NCI-H2227 (cell line): ENCODE measurements around the gene STAT1.
"Not testable (repeated sequence)": the region's sequence is repeated elsewhere in the genome, so short reads cannot be mapped to it uniquely, and the experiment has no call there.

Source experiments
- DNase-seq: peaks from one replicate; lab custom pipeline; 2025; ENCODE audit not compliant: unreplicated experiment; lab: John Stamatoyannopoulos, UW

Gene STAT1

DNA sequence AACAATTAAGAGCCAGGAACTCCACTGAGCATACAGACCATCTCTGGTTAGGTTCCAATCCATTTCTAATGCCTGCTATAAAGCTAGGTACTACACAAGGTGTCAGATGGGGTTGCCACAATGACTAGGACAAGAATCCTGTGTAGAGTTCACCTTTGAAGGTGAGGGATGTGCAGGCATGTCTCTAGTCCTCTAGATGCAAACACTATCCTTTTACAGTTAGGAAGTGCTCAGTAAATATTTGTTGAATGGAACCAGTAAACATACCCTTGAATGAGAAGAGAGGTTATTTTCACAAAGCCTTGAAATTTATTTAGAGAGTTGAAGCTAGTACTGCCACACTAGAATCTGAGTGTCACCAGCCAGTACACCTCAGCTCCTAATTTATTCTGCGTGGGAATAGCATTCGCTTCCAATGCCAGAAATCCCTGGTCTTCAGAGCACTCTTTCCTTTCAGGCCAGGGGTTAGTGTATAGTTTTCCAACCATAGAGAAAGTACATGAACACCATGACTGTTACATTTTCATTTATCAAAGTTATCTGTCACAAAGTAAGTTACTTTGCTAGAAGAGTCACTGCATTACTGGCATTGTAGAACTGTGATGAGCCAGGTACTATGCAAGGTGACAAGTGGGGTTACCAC is 48.3 kb downstream of the STAT1 start:
- no peak for DNase-seq

DNA sequence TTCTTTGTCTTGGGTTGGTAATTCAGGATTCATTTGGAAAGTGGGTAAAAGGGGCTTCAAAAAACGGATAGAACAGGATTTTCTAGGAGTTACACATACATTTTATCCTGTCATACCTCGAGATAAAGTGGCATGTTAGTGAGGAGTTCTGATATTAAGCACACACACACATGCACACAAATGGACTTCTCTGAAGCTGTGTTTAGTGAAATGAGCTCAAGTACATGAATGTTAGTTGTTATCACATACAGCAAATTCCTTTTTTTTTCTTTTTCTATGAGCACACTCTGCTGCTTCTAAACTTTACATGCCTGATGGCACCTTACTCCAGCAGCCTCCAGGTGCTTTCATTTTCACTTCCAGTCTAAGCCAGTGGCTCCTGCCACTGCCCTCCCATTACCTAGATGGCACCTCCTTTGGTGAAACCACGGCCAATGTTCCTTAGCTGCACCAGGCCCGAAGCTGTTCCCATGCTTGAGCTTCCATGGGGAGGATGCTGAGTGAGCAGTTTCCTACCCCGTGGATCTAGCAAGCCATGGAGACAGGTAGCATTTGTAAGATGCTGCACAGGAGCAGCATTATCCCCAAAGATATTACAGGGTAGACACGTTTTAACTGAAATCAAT is 49.7 kb downstream of the STAT1 start:
- no peak for DNase-seq

DNA sequence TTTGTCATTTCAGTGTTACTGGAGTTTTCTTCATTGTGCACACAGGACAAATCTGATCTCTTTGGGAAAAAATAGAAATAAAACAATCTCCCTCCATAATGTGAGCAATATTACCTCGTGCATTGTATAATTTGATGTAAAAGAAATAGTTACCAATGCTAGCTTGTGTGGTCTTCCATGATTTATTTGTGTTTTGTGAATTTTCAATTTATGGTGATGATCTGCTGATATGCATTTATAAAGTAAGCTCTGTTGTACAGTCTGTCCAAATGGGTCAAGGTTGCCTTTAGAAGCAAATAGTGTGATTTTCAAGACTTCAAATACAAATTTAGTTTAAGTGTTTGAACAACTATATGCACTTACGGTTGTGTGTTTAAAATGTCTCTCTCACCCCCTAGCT is 50.9 kb downstream of the STAT1 start:
- no peak for DNase-seq

- DNase-seq: no peak
These were observed 52.0 kb downstream of the STAT1 start for GRCh38 chr2:190961918-190962487.

GRCh38 chr2:190961117-190961516 is 52.9 kb downstream of the STAT1 start:
- not testable (repeated sequence) for DNase-seq

GRCh38 chr2:190959911-190960788 is 53.8 kb downstream of the STAT1 start:
- no peak for DNase-seq

GRCh38 chr2:190953257-190953656 is 60.7 kb downstream of the STAT1 start:
- no peak for DNase-seq

- DNase-seq: no peak
These were observed 63.4 kb downstream of the STAT1 start for GRCh38 chr2:190950566-190950991.

DNA sequence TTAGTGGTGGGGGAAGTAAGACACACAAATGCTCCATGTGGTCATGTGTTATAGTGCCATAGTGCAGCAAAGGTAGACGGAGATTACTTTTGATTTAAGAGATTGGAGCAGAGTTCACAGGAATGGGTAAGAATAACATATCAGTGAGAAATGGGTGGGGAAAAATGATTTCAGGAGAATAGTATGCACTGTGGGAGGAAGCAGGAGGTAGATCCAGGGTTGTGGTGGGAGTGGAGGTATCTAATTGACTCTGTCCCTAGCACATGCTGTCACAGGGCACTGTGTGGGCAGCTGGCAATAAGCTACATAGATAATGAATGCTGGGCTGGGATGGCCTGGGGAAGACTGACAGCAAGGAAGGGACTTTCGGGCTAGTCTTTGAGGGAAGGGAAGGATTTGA is 65.3 kb downstream of the STAT1 start:
- no peak for DNase-seq

DNA sequence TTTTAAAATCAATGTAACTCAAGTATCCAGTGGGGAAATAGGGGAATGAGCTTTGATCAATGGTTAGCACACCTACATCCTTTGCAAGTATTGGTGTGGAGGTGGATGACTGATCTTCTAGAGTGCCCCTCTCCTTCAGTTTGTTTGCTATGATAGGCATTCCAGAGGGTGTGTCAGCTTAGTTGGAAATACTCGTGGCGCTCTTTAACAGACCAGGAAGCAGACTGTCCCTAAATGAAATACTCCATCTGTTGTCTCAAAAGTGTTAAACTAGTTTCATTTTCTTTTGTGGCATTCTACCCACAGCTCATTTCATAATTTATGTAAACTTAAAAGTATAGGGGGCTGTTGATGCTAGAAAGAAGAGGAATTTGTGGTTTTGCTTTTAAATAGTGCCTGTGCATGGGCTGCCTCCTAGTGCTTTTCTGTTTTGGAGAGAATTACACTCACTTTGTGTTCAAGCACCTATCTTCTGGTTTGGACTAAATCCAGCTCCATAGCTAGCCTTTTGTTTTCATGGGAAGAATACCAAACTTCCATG is 66.2 kb downstream of the STAT1 start:
- no peak for DNase-seq

GRCh38 chr2:190947141-190947540 is 66.8 kb downstream of the STAT1 start:
- no peak for DNase-seq

DNA sequence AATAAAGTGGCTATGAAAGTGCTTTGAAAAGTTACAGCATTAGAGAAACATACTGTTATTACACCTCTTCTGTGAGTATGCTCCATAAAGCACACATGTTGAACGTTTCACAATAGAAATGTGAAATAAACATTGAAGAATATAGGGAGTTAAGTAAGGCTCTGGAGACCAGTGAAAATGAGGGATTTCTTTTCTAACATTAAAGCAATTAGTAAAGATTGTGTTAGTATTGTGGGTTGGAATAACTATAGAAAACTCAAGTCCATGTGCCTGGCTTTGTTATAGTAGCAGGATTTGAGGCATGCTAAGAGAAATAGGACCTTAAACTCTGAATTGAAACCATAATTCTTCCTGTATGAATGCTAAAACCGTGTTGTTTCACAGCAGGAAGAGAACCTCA is 70.3 kb downstream of the STAT1 start:
- no peak for DNase-seq

GRCh38 chr2:190942697-190943096 is 71.3 kb downstream of the STAT1 start:
- no peak for DNase-seq

- DNase-seq: no peak
These were observed 72.4 kb downstream of the STAT1 start for GRCh38 chr2:190941571-190941970.

DNA sequence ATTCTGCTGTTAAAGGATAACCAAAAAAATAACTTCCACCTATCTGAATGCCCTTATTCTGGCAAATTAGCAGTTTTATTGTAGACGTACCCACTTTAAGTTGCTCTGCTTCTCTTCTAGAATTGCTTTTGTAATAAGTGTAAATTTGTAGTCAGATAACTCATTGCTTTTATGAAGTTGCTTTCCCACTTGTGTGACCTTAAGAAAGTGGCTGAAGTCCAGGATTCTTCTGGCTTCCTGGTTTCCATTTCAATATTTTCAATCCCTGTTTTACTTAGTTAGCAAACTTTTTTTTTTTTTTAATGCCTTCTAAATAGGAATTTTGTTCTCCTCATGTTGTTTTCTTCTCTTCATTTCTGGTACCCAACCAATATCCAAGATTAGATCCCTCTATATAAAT is 73.5 kb downstream of the STAT1 start:
- DNase-seq: no peak

DNA sequence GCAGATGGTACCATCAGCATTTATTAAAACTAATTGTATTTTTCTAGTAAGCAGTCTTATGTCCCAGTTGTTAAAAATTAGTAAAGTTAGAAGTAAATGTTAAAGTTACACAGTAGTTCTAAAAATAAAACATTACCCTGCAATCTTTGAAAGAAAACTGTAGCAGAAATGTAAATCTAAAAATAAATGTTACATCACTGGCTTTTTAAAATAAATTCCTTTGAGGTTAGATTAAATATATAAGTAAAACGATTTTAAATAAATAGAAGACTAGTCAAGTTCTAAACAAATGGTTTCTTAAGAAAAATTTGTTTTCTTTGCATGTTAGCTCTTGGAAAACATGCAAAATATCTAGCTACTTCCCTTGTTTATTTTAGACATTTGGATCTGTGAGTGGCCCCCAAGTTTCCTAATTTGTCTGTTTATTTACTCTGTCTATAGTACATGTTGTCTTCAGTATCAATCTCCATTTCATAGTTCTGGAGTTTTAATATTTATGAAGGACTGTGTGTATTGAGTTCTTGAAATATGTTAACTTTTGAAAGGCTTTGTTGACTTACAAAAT is 75.1 kb downstream of the STAT1 start:
- no peak for DNase-seq

DNA sequence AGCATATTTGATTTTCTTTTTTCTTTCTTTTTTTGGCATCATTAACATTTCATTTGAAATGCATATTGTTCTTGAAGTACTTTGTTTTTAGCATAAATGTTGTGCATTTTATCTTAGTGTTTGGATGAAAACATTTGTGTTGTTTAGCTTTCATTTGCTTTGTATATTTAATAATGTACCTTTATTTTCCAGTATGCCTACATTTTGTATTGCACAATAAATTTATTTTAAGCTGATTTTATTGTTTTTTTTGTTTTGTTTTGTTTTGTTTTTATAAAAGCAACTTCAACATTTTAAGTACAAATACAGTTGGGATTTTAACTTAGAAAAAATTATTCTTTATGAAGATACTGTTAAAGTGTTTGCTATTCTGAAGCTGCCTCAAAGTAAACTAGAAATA is 78.9 kb downstream of the STAT1 start:
- DNase-seq: no peak

DNA sequence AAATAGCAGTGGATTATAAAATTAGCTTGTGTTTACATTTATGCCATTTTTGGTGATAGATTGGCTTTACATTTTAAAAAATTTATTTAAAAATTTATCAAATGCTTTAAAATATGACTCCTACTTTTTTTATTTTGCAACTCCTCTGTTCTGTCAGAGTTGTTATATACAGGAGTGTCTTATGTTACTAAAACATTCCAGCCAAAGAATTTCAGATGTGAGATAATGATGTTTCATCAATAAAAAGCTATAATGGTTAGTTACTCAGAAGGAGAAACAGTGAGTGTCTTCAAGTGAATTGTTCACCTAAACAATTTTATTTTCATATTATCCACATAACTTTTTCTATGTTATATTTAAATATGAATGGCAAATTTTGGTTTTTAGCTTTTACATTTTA is 80.6 kb downstream of the STAT1 start:
- DNase-seq: no peak

DNA sequence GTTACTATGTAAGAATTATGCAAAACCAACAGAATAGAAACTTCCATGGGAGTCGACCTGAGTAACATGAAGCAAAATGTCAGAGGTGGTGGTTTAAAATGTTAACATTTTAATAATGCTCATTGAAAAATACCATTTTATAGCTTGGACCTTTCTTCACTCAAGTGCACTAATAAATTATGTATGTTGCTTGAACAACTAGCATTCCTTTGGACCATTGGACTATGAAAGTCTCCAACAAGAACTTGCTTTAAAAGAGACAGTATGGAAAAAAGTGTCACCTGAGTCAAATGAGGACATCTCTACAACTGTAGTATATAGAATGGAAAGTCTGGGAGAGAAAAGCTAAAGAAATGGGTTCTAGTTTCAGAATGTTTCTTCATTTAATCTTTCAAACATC is 81.5 kb downstream of the STAT1 start:
- no peak for DNase-seq

DNA sequence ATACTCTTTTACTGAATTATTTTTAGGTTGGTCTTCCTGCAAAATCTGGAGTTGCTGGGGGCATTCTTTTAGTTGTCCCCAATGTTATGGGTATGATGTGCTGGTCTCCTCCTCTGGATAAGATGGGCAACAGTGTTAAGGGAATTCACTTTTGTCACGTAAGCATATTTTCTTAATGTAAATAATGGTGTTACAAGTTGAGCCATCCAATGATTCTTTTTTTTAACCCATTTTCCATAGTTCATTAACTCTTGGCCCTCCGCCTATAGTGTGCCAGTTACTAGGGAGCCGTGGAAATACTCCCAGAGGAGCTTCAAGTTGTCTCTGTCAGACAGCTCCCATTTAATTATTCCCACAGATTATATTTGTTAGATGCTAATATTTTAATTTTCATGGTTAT is 83.6 kb downstream of the STAT1 start:
- DNase-seq: no peak

DNA sequence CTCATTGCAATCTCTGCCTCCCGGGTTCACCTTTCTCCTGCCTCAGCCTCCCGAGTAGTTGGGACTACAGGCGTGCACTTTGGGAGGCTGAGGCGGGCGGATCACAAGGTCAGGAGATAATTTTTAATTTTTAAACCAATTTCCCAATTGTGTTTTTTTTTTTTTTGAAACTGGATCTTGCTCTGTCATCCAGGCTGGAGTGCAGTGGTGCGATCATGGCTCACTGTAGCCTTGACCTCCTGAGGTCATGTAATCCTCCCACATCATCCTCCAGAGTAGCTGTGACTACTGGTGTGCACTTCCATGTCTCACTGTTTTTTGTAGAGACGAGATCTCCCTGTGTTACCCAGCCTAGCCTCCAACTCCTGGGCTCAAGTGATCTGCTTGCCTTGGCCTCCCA is 84.1 kb downstream of the STAT1 start:
- no peak for DNase-seq
